Measurements from ENCODE around the gene NRP1. TPM values are rescaled to one million over a fixed set of nuclear protein-coding genes. Genes with fewer than 3 reads are reported as not detected.

Gene NRP1
- total RNA-seq, 1 donor from 2014 or later: 100 TPM

- peaks cover 50% of the 10 kb centered on the region for H3K4me1 Mint-ChIP-seq (ENCODE audit: low read depth, unreplicated experiment)
- no peak for TF ChIP-seq CTCF (IDR thresholded peaks at IDR 0.05; ENCODE audit: partially characterized antibody, unreplicated experiment)
- peaks cover 11% of the 10 kb centered on the region for H3K36me3 Mint-ChIP-seq (ENCODE audit: unreplicated experiment)
- H3K4me3 Mint-ChIP-seq (ENCODE audit: unreplicated experiment): no peak overlapping the region
- DNase-seq: no peak
- H3K27me3 Mint-ChIP-seq (ENCODE audit: unreplicated experiment): peaks cover 3% of the 10 kb centered on the region
- peaks cover 6% of the 10 kb centered on the region for H3K9me3 Mint-ChIP-seq (ENCODE audit: unreplicated experiment)
- H3K27ac Mint-ChIP-seq (ENCODE audit: unreplicated experiment): peak overlapping the region; percentile 41
Observed at GRCh38 chr10:33180390-33180789, 154.1 kb downstream of the NRP1 start.

- H3K27ac Mint-ChIP-seq (ENCODE audit: unreplicated experiment): no peak overlapping the region
- H3K4me3 Mint-ChIP-seq (ENCODE audit: unreplicated experiment): no peak overlapping the region
- peaks cover 6% of the 10 kb centered on the region for H3K9me3 Mint-ChIP-seq (ENCODE audit: unreplicated experiment)
- TF ChIP-seq CTCF (IDR thresholded peaks at IDR 0.05; ENCODE audit: partially characterized antibody, unreplicated experiment): no peak
- H3K4me1 Mint-ChIP-seq (ENCODE audit: low read depth, unreplicated experiment): peaks cover 51% of the 10 kb centered on the region
- H3K36me3 Mint-ChIP-seq (ENCODE audit: unreplicated experiment): peaks cover 11% of the 10 kb centered on the region
- DNase-seq: no peak
- peaks cover 3% of the 10 kb centered on the region for H3K27me3 Mint-ChIP-seq (ENCODE audit: unreplicated experiment)
Observed at GRCh38 chr10:33179067-33179466, 155.4 kb downstream of the NRP1 start.

- no peak for DNase-seq
- Mint-ChIP-seq H3K36me3 (ENCODE audit: unreplicated experiment) (peaks cover 11% of the 10 kb centered on the region), H3K27ac (ENCODE audit: unreplicated experiment) (no peak overlapping the region), H3K27me3 (ENCODE audit: unreplicated experiment) (peaks cover 3% of the 10 kb centered on the region), H3K9me3 (ENCODE audit: unreplicated experiment) (peaks cover 5% of the 10 kb centered on the region), H3K4me3 (ENCODE audit: unreplicated experiment) (peak overlapping the region; percentile 32), H3K4me1 (ENCODE audit: low read depth, unreplicated experiment) (peaks cover 51% of the 10 kb centered on the region)
- no peak for TF ChIP-seq CTCF (IDR thresholded peaks at IDR 0.05; ENCODE audit: partially characterized antibody, unreplicated experiment)
Observed at GRCh38 chr10:33178026-33178755, 156.3 kb downstream of the NRP1 start.

- TF ChIP-seq CTCF (IDR thresholded peaks at IDR 0.05; ENCODE audit: partially characterized antibody, unreplicated experiment): no peak
- Mint-ChIP-seq H3K36me3 (ENCODE audit: unreplicated experiment) (peaks cover 11% of the 10 kb centered on the region), H3K4me3 (ENCODE audit: unreplicated experiment) (peak overlapping the region; percentile 47), H3K9me3 (ENCODE audit: unreplicated experiment) (peaks cover 5% of the 10 kb centered on the region), H3K27me3 (ENCODE audit: unreplicated experiment) (peaks cover 2% of the 10 kb centered on the region), H3K4me1 (ENCODE audit: low read depth, unreplicated experiment) (peaks cover 51% of the 10 kb centered on the region), H3K27ac (ENCODE audit: unreplicated experiment) (peak overlapping the region; percentile 19)
- DNase-seq: peak; percentile 20
Observed at GRCh38 chr10:33176688-33177087, 157.8 kb downstream of the NRP1 start.

GRCh38 chr10:33174674-33175434 is 159.6 kb downstream of the NRP1 start:
- H3K4me1 Mint-ChIP-seq (ENCODE audit: low read depth, unreplicated experiment): peaks cover 37% of the 10 kb centered on the region
- H3K27ac Mint-ChIP-seq (ENCODE audit: unreplicated experiment): no peak overlapping the region
- H3K4me3 Mint-ChIP-seq (ENCODE audit: unreplicated experiment): no peak overlapping the region
- peaks cover 5% of the 10 kb centered on the region for H3K9me3 Mint-ChIP-seq (ENCODE audit: unreplicated experiment)
- peaks cover 5% of the 10 kb centered on the region for H3K36me3 Mint-ChIP-seq (ENCODE audit: unreplicated experiment)
- no peak for TF ChIP-seq CTCF (IDR thresholded peaks at IDR 0.05; ENCODE audit: partially characterized antibody, unreplicated experiment)
- no peak for DNase-seq
- peaks cover 2% of the 10 kb centered on the region for H3K27me3 Mint-ChIP-seq (ENCODE audit: unreplicated experiment)
